Endometrium (tissue), 2 donors: ENCODE measurements around the gene WDR19.
"Not testable (repeated sequence)": the region's sequence is repeated elsewhere in the genome, so short reads cannot be mapped to it uniquely, and the experiment has no call there.

Experiments
- FAIRE-seq: peaks from 2 replicates; lab custom pipeline; 2012; peaks lifted over from hg19 to GRCh38; lab: Jason Lieb, UNC
- donor health status: control.
- donor health status: control.

Gene WDR19

GRCh38 chr4:39181905-39182638 lies at the start of gene WDR19:
Gene WDR19, plus strand, starts transcription at chr4:39182529. Its CDS starts 29 bp downstream, at chr4:39182558.
- FAIRE-seq = peak; percentile 100

- FAIRE-seq = no peak
Observed at GRCh38 chr4:39133623-39134022, 48.7 kb upstream of the WDR19 start.

- FAIRE-seq = no peak
Observed at GRCh38 chr4:39134683-39135306, 47.5 kb upstream of the WDR19 start.

GRCh38 chr4:39138227-39138626 lies 44.1 kb upstream of the WDR19 start:
- FAIRE-seq = not testable (repeated sequence)

- no peak for FAIRE-seq
Observed at GRCh38 chr4:39146211-39146610, 36.1 kb upstream of the WDR19 start.

- no peak for FAIRE-seq
Observed at GRCh38 chr4:39154009-39154408, 28.3 kb upstream of the WDR19 start.

GRCh38 chr4:39157520-39157919 lies 24.8 kb upstream of the WDR19 start:
- FAIRE-seq = no peak

GRCh38 chr4:39166177-39166576 lies 16.2 kb upstream of the WDR19 start:
- FAIRE-seq = no peak

- no peak for FAIRE-seq
Observed at GRCh38 chr4:39166669-39167068, 15.7 kb upstream of the WDR19 start.

- no peak for FAIRE-seq
Observed at GRCh38 chr4:39169426-39169825, 12.9 kb upstream of the WDR19 start.

- FAIRE-seq = no peak
Observed at GRCh38 chr4:39170301-39170700, 12.0 kb upstream of the WDR19 start.

- no peak for FAIRE-seq
Observed at GRCh38 chr4:39178706-39179105, 3.6 kb upstream of the WDR19 start.

GRCh38 chr4:39179681-39180080 lies 2.6 kb upstream of the WDR19 start:
- FAIRE-seq = no peak

- FAIRE-seq = not testable (repeated sequence)
Observed at GRCh38 chr4:39180629-39181028, 1.7 kb upstream of the WDR19 start.

GRCh38 chr4:39181520-39181904 lies 817 bp upstream of the WDR19 start:
- no peak for FAIRE-seq

- FAIRE-seq = peak; percentile 45
Observed at GRCh38 chr4:39201963-39202362, 19.6 kb downstream of the WDR19 start.

GRCh38 chr4:39204543-39204942 lies 22.2 kb downstream of the WDR19 start:
- FAIRE-seq = no peak

- FAIRE-seq = no peak
Observed at GRCh38 chr4:39205000-39205399, 22.7 kb downstream of the WDR19 start.

GRCh38 chr4:39205476-39205875 lies 23.1 kb downstream of the WDR19 start:
- FAIRE-seq = no peak

- FAIRE-seq = no peak
Observed at GRCh38 chr4:39227906-39228305, 45.6 kb downstream of the WDR19 start.

GRCh38 chr4:39228377-39228776 lies 46.0 kb downstream of the WDR19 start:
- no peak for FAIRE-seq

- FAIRE-seq = no peak
Observed at GRCh38 chr4:39230462-39230861, 48.1 kb downstream of the WDR19 start.

GRCh38 chr4:39231660-39232059 lies 49.3 kb downstream of the WDR19 start:
- no peak for FAIRE-seq

- no peak for FAIRE-seq
Observed at GRCh38 chr4:39232100-39232499, 49.8 kb downstream of the WDR19 start.
